CD4-positive, alpha-beta T cell (primary cell): ENCODE data around the gene DARS1. TPM values are rescaled to one million over a fixed set of nuclear protein-coding genes. Genes with fewer than 3 reads are reported as not detected.

Experiments used
- ATAC-seq: fragments of 200-7000 bp; cut with Tn5 transposase; one replicate; pipeline ENCODE4 v1.10.0; 2022; ENCODE audit warnings: mild to moderate bottlenecking; ENCODE audit not compliant: poor library complexity
- CTCF ChIA-PET: fragments of 350-600 bp; sonication (Branson Sonifier 250); formaldehyde crosslinking; loops from one replicate; lab custom pipeline; 2021; ENCODE audit warnings: antibody characterized with exemption, inconsistent platforms; lab: Charles Lee
- POLR2A ChIA-PET: fragments of 350-600 bp; sonication (Branson Sonifier 250); formaldehyde crosslinking; loops from one replicate; lab custom pipeline; 2021; ENCODE audit warnings: antibody characterized with exemption, inconsistent platforms; lab: Charles Lee
- DNase-seq, 14 experiments: peaks; one replicate each; pipeline ENCODE4 v3.0.0-alpha.2; 2013 to 2020; ENCODE audit warnings: mixed read lengths in 2 of 14
- H3K27ac ChIP-seq, 2 donors: one replicate each; pipeline versions ENCODE4 v1.5.1 to v1.7.0; 2013; ENCODE audit warnings: low read length in 2 of 2, low read depth in 1 of 2, mild to moderate bottlenecking in 1 of 2
- H3K27me3 ChIP-seq, 2 experiments: 1 replicate in 1 of 2; 2 replicates in 1 of 2; pipeline versions ENCODE4 v1.6.1 to v1.7.0; 2013; ENCODE audit warnings: low read length in 2 of 2, control low read depth in 1 of 2, mild to moderate bottlenecking in 1 of 2, moderate library complexity in 1 of 2; ENCODE audit not compliant: insufficient read depth in 2 of 2, control insufficient read depth in 1 of 2
- H3K36me3 ChIP-seq: one replicate; pipeline ENCODE4 v1.6.1; 2013; ENCODE audit warnings: low read length, control low read depth; ENCODE audit not compliant: insufficient read depth
- H3K4me1 ChIP-seq: one replicate; pipeline ENCODE4 v1.6.1; 2013; ENCODE audit warnings: low read length, control low read depth; ENCODE audit not compliant: insufficient read depth
- H3K4me3 ChIP-seq: one replicate; pipeline ENCODE4 v1.5.1; 2013; ENCODE audit warnings: mild to moderate bottlenecking, low read length, moderate library complexity
- H3K9me3 ChIP-seq, 2 experiments: 1 replicate in 1 of 2; 2 replicates in 1 of 2; pipeline versions ENCODE4 v1.6.1 to v1.7.0; 2013; ENCODE audit warnings: low read length in 2 of 2, mild to moderate bottlenecking in 2 of 2, control low read depth in 1 of 2, moderate library complexity in 1 of 2; ENCODE audit not compliant: control insufficient read depth in 1 of 2, insufficient read depth in 1 of 2
- H3K27ac Mint-ChIP-seq: one replicate; pipeline ENCODE4 v1.8.0; 2020; ENCODE audit warnings: mixed read lengths
- H3K27me3 Mint-ChIP-seq: one replicate; pipeline ENCODE4 v1.8.0; 2021; ENCODE audit warnings: mixed read lengths
- H3K36me3 Mint-ChIP-seq: one replicate; pipeline ENCODE4 v1.8.0; 2021; ENCODE audit warnings: low read depth, mixed read lengths
- H3K4me1 Mint-ChIP-seq: one replicate; pipeline ENCODE4 v1.8.0; 2021; ENCODE audit warnings: low read depth, mixed read lengths
- H3K4me3 Mint-ChIP-seq: one replicate; pipeline ENCODE4 v1.8.0; 2020; ENCODE audit warnings: mild to moderate bottlenecking, mixed read lengths
- H3K9me3 Mint-ChIP-seq: one replicate; pipeline ENCODE4 v1.8.0; 2020; ENCODE audit warnings: mixed read lengths
- intact Hi-C, 2 experiments: fragments of 100-400 bp; cut with DNase I in 1 of 2; cut with micrococcal nuclease in 1 of 2; formaldehyde crosslinking; loops; one replicate each; pipeline versions ENCODE4 v1.15.1 to v1.9.0; 2023 to 2025; cut with DNase I, micrococcal nuclease
- total RNA-seq, 174 experiments: library from RNA in 2 of 174; stranded (reverse) in 2 of 174; gene quantifications; one replicate each; pipeline ENCODE4 v1.2.3 and lab custom pipeline; 2021 to 2026
- TF ChIP-seq, protein P1 (sequence below): fragments of 200-600 bp; IDR thresholded peaks from one replicate; pipeline ENCODE4 v1.8.0; 2022; ENCODE audit warnings: antibody characterized with exemption, mild to moderate bottlenecking

The DARS1 gene
- total RNA-seq, 2 experiments from 2014 or later: 38.2 to 41.7 TPM

DNA sequence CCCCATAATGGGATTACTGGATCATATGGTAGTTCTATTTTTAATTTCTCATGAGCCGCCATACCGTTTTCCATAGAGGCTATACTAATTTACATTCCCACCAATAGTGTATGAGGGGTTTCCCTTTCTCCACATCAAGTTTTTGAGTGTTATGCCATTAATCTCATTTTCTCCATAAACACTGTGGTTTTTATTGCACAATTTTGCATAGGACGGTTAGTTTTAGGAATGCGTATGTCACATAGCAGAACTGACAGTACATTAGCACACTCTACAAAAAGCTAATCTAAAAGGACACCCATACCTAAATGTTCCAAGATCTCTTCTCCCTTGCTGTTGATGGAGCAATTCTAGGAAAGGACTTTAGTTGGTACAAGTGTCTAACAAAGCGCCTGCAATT is 32.5 kb downstream of the DARS1 start:
- ChIA-PET CTCF (no interaction called here), POLR2A (no interaction called here)
- Mint-ChIP-seq H3K9me3 (no peaks in the 10 kb centered on the region), H3K4me3 (no peak overlapping the region), H3K27ac (no peak overlapping the region), H3K27me3 (no peaks in the 10 kb centered on the region), H3K4me1 (peaks cover 53% of the 10 kb centered on the region), H3K36me3 (peaks cover 53% of the 10 kb centered on the region)
- Histone ChIP-seq H3K36me3 (no peaks in the 10 kb centered on the region), H3K27me3 (no peaks in the 10 kb centered on the region), H3K27ac (no peak overlapping the region), H3K4me1 (peaks cover 7% of the 10 kb centered on the region), H3K4me3 (no peak overlapping the region), H3K9me3 (no peaks in the 10 kb centered on the region)
- intact Hi-C loops: no loop called here
- TF ChIP-seq, protein P1, sequence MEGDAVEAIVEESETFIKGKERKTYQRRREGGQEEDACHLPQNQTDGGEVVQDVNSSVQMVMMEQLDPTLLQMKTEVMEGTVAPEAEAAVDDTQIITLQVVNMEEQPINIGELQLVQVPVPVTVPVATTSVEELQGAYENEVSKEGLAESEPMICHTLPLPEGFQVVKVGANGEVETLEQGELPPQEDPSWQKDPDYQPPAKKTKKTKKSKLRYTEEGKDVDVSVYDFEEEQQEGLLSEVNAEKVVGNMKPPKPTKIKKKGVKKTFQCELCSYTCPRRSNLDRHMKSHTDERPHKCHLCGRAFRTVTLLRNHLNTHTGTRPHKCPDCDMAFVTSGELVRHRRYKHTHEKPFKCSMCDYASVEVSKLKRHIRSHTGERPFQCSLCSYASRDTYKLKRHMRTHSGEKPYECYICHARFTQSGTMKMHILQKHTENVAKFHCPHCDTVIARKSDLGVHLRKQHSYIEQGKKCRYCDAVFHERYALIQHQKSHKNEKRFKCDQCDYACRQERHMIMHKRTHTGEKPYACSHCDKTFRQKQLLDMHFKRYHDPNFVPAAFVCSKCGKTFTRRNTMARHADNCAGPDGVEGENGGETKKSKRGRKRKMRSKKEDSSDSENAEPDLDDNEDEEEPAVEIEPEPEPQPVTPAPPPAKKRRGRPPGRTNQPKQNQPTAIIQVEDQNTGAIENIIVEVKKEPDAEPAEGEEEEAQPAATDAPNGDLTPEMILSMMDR: no peak
- no peak for ATAC-seq
- DNase-seq: no peak

DNA sequence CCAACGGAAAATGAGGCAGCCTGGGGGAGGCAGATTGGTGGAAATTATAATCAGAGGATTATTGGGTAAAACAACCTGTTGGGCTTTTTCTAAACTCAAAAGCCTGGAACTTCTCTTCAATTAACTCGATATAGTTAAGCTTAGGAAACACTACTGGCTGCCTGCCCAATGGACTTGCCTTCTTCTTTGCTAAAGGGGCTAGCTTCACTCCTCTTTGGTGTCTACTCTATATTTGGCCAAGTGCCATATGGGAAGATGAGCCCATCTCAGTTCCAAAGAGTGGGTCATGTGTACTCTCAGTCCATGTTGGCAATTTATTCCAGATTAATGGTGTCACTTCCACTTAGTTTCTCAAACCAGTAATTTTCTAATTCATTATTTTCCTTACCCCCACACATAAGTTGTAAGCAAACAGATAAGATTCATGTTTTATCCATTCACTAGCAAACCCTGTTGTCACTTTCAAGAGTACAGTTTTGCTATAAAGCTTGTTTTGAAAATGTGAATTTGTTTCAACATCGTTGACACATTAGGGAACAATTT is 34.3 kb downstream of the DARS1 start:
- no peaks in the 10 kb centered on the region for H3K27me3 Mint-ChIP-seq
- Histone ChIP-seq H3K27ac (no peak overlapping the region), H3K4me1 (peaks cover 7% of the 10 kb centered on the region), H3K4me3 (no peak overlapping the region), H3K9me3 (no peaks in the 10 kb centered on the region), H3K27me3 (no peaks in the 10 kb centered on the region), H3K36me3 (no peaks in the 10 kb centered on the region)
- no peak for DNase-seq
- intact Hi-C loops: loop anchor here in 1 of 2 experiments (2.0 kb wide), 1 partner anchor 22 kb away; no protein-coding TSS in a partner anchor
- CTCF ChIA-PET: no interaction called here
- H3K36me3 Mint-ChIP-seq: peaks cover 55% of the 10 kb centered on the region
- TF ChIP-seq, protein P1: no peak
- POLR2A ChIA-PET: no interaction called here
- no peak overlapping the region for H3K27ac Mint-ChIP-seq
- no peaks in the 10 kb centered on the region for H3K9me3 Mint-ChIP-seq
- no peak for ATAC-seq
- H3K4me3 Mint-ChIP-seq: no peak overlapping the region
- H3K4me1 Mint-ChIP-seq: peaks cover 60% of the 10 kb centered on the region

DNA sequence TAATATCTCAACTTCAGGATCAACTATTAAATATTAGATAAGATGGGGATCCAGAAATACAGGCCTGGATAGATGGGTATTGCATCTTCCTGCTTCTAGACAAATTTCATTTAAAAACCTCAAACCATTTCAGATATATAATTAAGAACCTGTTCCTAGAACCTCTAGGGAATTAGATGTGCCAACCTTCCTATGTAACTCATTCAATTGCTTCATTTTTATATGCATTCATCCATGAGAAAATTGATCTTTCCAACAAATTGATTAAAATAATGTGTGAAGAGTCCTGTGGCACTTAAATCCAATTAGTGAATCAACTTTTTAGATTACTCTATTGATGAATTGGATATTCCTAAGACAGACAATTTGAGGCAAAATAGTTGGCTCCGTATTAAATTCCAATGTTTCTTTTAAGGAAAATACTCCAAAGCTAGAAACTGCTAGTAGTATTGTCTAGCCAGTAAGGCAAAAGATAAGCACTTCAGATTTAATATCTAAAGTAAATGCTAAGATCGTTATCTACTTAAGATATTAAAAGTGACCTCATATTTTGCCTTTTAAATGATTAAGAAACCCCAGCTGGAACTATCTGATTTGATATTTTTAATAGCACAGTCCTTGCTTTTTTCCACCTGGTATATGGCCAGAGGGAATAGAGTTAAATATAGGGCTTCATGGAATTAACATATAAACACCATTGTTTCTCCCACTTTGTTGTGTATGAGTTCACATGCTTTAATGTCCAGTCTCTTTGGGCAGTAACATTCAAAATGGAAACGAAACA is 35.8 kb downstream of the DARS1 start:
- Histone ChIP-seq H3K4me1 (peaks cover 12% of the 10 kb centered on the region), H3K9me3 (no peaks in the 10 kb centered on the region), H3K4me3 (no peak overlapping the region), H3K27me3 (no peaks in the 10 kb centered on the region), H3K27ac (peak overlapping the region; percentile 1 to 45), H3K36me3 (no peaks in the 10 kb centered on the region)
- DNase-seq (no peak), ATAC-seq (no peak)
- H3K4me3 Mint-ChIP-seq: no peak overlapping the region
- no peaks in the 10 kb centered on the region for H3K27me3 Mint-ChIP-seq
- intact Hi-C loops: loop anchor here in 1 of 2 experiments (2.0 kb wide), 1 partner anchor 23 kb away; no protein-coding TSS in a partner anchor
- peak overlapping the region; percentile 85 for H3K27ac Mint-ChIP-seq
- H3K9me3 Mint-ChIP-seq: no peaks in the 10 kb centered on the region
- H3K36me3 Mint-ChIP-seq: peaks cover 60% of the 10 kb centered on the region
- ChIA-PET POLR2A (interaction anchor here (0.6 to 1.1 kb wide), 3 partner anchors 36 to 201 kb away, joined by 3 to 4 read pairs (median 3); partner anchors contain the start of gene DARS1), CTCF (interaction anchor here (0.6 to 1.4 kb wide), 3 partner anchors 17 to 432 kb away, joined by 3 to 5 read pairs (median 3); no protein-coding TSS in a partner anchor)
- H3K4me1 Mint-ChIP-seq: peaks cover 66% of the 10 kb centered on the region
- TF ChIP-seq, protein P1: no peak
